IMR-90 (cell line): ENCODE data around the gene CYP3A4. TPM values are rescaled to one million over a fixed set of nuclear protein-coding genes. Genes with fewer than 3 reads are reported as not detected.

Experiments used
- ATAC-seq: fragments of 200-7000 bp; cut with Tn5 transposase; 2 replicates; pipeline ENCODE4 v1.9.1; 2020; ENCODE audit warnings: low read depth, mild to moderate bottlenecking, moderate library complexity
- BruUV-seq: library from RNA; stranded (reverse); fragments of 400-500 nt; replicated peaks from 2 replicates; lab custom pipeline; 2021; lab: Mats Ljungman, UMichigan
- CTCF ChIA-PET: fragments of 300-600 bp; formaldehyde crosslinking; extraction: SDS; loops from one replicate; lab custom pipeline; 2021; ENCODE audit warnings: antibody characterized with exemption; lab: Yijun Ruan, JAX
- POLR2A ChIA-PET: fragments of 300-600 bp; sonication (Branson Sonifier 250); formaldehyde crosslinking; loops from one replicate; lab custom pipeline; 2022; ENCODE audit warnings: antibody characterized with exemption; ENCODE audit not compliant: unreplicated experiment; lab: Charles Lee
- DNase-seq: peaks from one replicate; pipeline ENCODE4 v3.0.0; 2013
- H2AFZ ChIP-seq: replicated peaks from 2 replicates; pipeline ENCODE3; 2013; ENCODE audit warnings: low read length, mild to moderate bottlenecking; ENCODE audit not compliant: poor library complexity
- H2AK5ac ChIP-seq: 2 replicates; pipeline ENCODE4 v1.6.1; 2013; ENCODE audit warnings: low read depth, low read length, inconsistent platforms
- H2AK9ac ChIP-seq: replicated peaks from 2 replicates; pipeline ENCODE3; 2013; ENCODE audit warnings: mild to moderate bottlenecking, low read depth, low read length, moderate library complexity; ENCODE audit not compliant: poor library complexity
- H2BK120ac ChIP-seq: 2 replicates; pipeline ENCODE4 v1.6.1; 2013; ENCODE audit warnings: low read depth, low read length, inconsistent platforms
- H2BK15ac ChIP-seq: 3 replicates; pipeline ENCODE4 v1.6.1; 2013; ENCODE audit warnings: low read depth, low read length, inconsistent platforms
- H2BK20ac ChIP-seq: 2 replicates; pipeline ENCODE4 v1.6.1; 2013; ENCODE audit warnings: low read depth, mild to moderate bottlenecking, inconsistent platforms, low read length, moderate library complexity
- H2BK5ac ChIP-seq: 2 replicates; pipeline ENCODE4 v1.6.1; 2013; ENCODE audit warnings: mild to moderate bottlenecking, low read depth, low read length, inconsistent platforms; ENCODE audit not compliant: poor library complexity, severe bottlenecking
- H3K14ac ChIP-seq: replicated peaks from 2 replicates; pipeline ENCODE4 v1.6.1; 2013; ENCODE audit warnings: low read depth, low read length, inconsistent platforms
- H3K18ac ChIP-seq: 2 replicates; pipeline ENCODE4 v1.6.1; 2013; ENCODE audit warnings: low read depth, low read length, control low read depth
- H3K23ac ChIP-seq: 2 replicates; pipeline ENCODE4 v1.6.1; 2013; ENCODE audit warnings: low read depth, low read length, inconsistent platforms
- H3K27ac ChIP-seq: 2 replicates; pipeline ENCODE4 v1.5.1; 2013; ENCODE audit warnings: mild to moderate bottlenecking, control low read depth, low read length; ENCODE audit not compliant: insufficient read depth
- H3K27me3 ChIP-seq: 2 replicates; pipeline ENCODE4 v1.6.1; 2013; ENCODE audit warnings: low read length; ENCODE audit not compliant: control insufficient read depth, insufficient read depth
- H3K36me3 ChIP-seq: 2 replicates; pipeline ENCODE4 v1.6.1; 2013; ENCODE audit warnings: low read length, mixed read lengths; ENCODE audit not compliant: control insufficient read depth, insufficient read depth
- H3K4ac ChIP-seq: 2 replicates; pipeline ENCODE4 v1.6.1; 2013; ENCODE audit warnings: low read depth, low read length, inconsistent platforms
- H3K4me1 ChIP-seq: 2 replicates; pipeline ENCODE4 v1.6.1; 2013; ENCODE audit warnings: low read length, mixed read lengths; ENCODE audit not compliant: control insufficient read depth, insufficient read depth
- H3K4me2 ChIP-seq: 2 replicates; pipeline ENCODE4 v1.6.1; 2013; ENCODE audit warnings: low read depth, mild to moderate bottlenecking, control low read depth, low read length, moderate library complexity
- H3K4me3 ChIP-seq: 2 replicates; pipeline ENCODE4 v1.5.1; 2013; ENCODE audit warnings: low read depth, mild to moderate bottlenecking, control low read depth, low read length, moderate library complexity; ENCODE audit not compliant: insufficient read depth
- H3K56ac ChIP-seq: 2 replicates; pipeline ENCODE4 v1.6.1; 2013; ENCODE audit warnings: low read length, inconsistent platforms; ENCODE audit not compliant: insufficient read depth; ENCODE audit errors: extremely low read depth
- H3K79me1 ChIP-seq, 2 experiments: 2 replicates each; pipeline ENCODE4 v1.6.1; 2013; ENCODE audit warnings: low read length in 2 of 2, inconsistent platforms in 1 of 2, low read depth in 1 of 2
- H3K9ac ChIP-seq: 2 replicates; pipeline ENCODE4 v1.6.1; 2013; ENCODE audit warnings: low read depth, low read length, control low read depth
- H3K9me1 ChIP-seq: 2 replicates; pipeline ENCODE4 v1.6.1; 2013; ENCODE audit warnings: low read length, inconsistent platforms; ENCODE audit not compliant: insufficient read depth
- H3K9me3 ChIP-seq: 2 replicates; pipeline ENCODE4 v1.6.1; 2013; ENCODE audit warnings: low read length; ENCODE audit not compliant: control insufficient read depth, insufficient read depth
- H4K20me1 ChIP-seq: 2 replicates; pipeline ENCODE4 v1.6.1; 2013; ENCODE audit warnings: low read length, inconsistent platforms; ENCODE audit not compliant: insufficient read depth
- H4K5ac ChIP-seq: 2 replicates; pipeline ENCODE4 v1.6.1; 2013; ENCODE audit warnings: mild to moderate bottlenecking, low read depth, low read length, control low read depth
- H4K8ac ChIP-seq, 2 experiments: 2 replicates each; pipeline ENCODE4 v1.6.1; 2013; ENCODE audit warnings: low read depth in 2 of 2, low read length in 2 of 2, control low read depth in 1 of 2, inconsistent platforms in 1 of 2
- H4K91ac ChIP-seq: 2 replicates; pipeline ENCODE4 v1.6.1; 2013; ENCODE audit warnings: low read depth, low read length, inconsistent platforms; ENCODE audit not compliant: insufficient read depth
- CHD1 ChIP-seq: IDR thresholded peaks from 2 replicates; pipeline ENCODE4 v1.6.1; 2012; ENCODE audit warnings: low read depth, low read length, improper control_type of control experiment
- MAZ ChIP-seq: IDR thresholded peaks from 2 replicates; pipeline ENCODE4 v1.6.1; 2012; ENCODE audit warnings: low read depth, mild to moderate bottlenecking, low read length, improper control_type of control experiment, moderate library complexity, borderline replicate concordance
- MXI1 ChIP-seq: IDR thresholded peaks from 2 replicates; pipeline ENCODE4 v1.6.1; 2012; ENCODE audit warnings: low read depth, mild to moderate bottlenecking, low read length, moderate library complexity, borderline replicate concordance
- NFE2L2 ChIP-seq: fragments of 150-350 bp; IDR thresholded peaks from 2 replicates; pipeline ENCODE4 v1.6.1; 2016; ENCODE audit warnings: low read depth, mild to moderate bottlenecking, low read length
- RCOR1 ChIP-seq: IDR thresholded peaks from 2 replicates; pipeline ENCODE4 v1.6.1; 2012; ENCODE audit warnings: mild to moderate bottlenecking, low read length, improper control_type of control experiment; ENCODE audit not compliant: insufficient replicate concordance
- RFX5 ChIP-seq: IDR thresholded peaks from 2 replicates; pipeline ENCODE4 v1.8.0; 2012; ENCODE audit warnings: low read depth, mild to moderate bottlenecking, low read length, moderate library complexity
- WGBS, 2 experiments: methylation state at CpG; one replicate each; pipeline versions ENCODE4 v1.1.5 to v1.1.7; 2013; ENCODE audit warnings: missing lambda C conversion rate in 2 of 2; ENCODE audit not compliant: insufficient read length in 1 of 2; ENCODE audit errors: extremely low coverage in 2 of 2; 5-methylcytosine and 5-hydroxymethylcytosine counted together
- dilution Hi-C: fragments of 300-500 bp; cut with HindIII; formaldehyde crosslinking; loops from one replicate; pipeline ENCODE4 v1.14.3; 2018; ENCODE audit warnings: low sequenced_read_pairs; ENCODE audit not compliant: unreplicated experiment
- in situ Hi-C: fragments of 300-500 bp; cut with MboI; formaldehyde crosslinking; loops from 3 replicates; pipeline ENCODE4 v1.14.3; 2019; ENCODE audit warnings: low sequenced_read_pairs, inconsistent platforms, mixed read lengths
- intact Hi-C: fragments of 100-400 bp; cut with micrococcal nuclease; formaldehyde crosslinking; loops from 2 replicates; pipeline ENCODE4 v1.10.0; 2022
- polyA plus RNA-seq, 3 experiments: library from polyadenylated mRNA; depleted of rRNA; stranded (reverse); fragments of >200 nt; gene quantifications; 2 replicates each; pipeline ENCODE4 v1.2.3, GENCODE V29; 2012; ENCODE audit warnings: low replicate concordance in 1 of 3
- total RNA-seq: library from RNA; depleted of rRNA; stranded (reverse); fragments of >200 nt; gene quantifications from 2 replicates; pipeline ENCODE4 v1.2.3, GENCODE V29; 2012
- TF ChIP-seq, protein P1 (sequence below): conservative IDR thresholded peaks from 2 replicates; pipeline ENCODE4 v1.5.1; 2012; ENCODE audit warnings: mild to moderate bottlenecking, low read depth, low read length, improper control_type of control experiment
- TF ChIP-seq, protein P2 (sequence below): fragments of 150-350 bp; IDR thresholded peaks from 2 replicates; pipeline ENCODE4 v1.6.1; 2017; ENCODE audit warnings: mild to moderate bottlenecking, antibody characterized with exemption, low read length, low read depth

The CYP3A4 gene
- total and polyA plus RNA-seq, 2 of the 4 experiments (the other 2 are of a cell fraction), result not detected

- H3K56ac ChIP-seq, result no peak overlapping the region
- no peaks in the 10 kb centered on the region for H3K9me3 ChIP-seq
- intact Hi-C loops (no loop called here), dilution Hi-C loops (no loop called here), in situ Hi-C loops (no loop called here)
- no peaks in the 10 kb centered on the region for H3K9me1 ChIP-seq
- no peaks in the 10 kb centered on the region for H4K20me1 ChIP-seq
- no peak overlapping the region for H3K18ac ChIP-seq
- no TSS peak for BruUV-seq
- no peak overlapping the region for H3K27ac ChIP-seq
- no peak overlapping the region for H4K8ac ChIP-seq
- ChIA-PET CTCF (no interaction called here), POLR2A (no interaction called here)
- no peak overlapping the region for H2AFZ ChIP-seq
- TF ChIP-seq MXI1 (no peak), NFE2L2 (no peak), MAZ (no peak), CHD1 (no peak), RCOR1 (no peak), RFX5 (no peak)
- TF ChIP-seq, protein P1, sequence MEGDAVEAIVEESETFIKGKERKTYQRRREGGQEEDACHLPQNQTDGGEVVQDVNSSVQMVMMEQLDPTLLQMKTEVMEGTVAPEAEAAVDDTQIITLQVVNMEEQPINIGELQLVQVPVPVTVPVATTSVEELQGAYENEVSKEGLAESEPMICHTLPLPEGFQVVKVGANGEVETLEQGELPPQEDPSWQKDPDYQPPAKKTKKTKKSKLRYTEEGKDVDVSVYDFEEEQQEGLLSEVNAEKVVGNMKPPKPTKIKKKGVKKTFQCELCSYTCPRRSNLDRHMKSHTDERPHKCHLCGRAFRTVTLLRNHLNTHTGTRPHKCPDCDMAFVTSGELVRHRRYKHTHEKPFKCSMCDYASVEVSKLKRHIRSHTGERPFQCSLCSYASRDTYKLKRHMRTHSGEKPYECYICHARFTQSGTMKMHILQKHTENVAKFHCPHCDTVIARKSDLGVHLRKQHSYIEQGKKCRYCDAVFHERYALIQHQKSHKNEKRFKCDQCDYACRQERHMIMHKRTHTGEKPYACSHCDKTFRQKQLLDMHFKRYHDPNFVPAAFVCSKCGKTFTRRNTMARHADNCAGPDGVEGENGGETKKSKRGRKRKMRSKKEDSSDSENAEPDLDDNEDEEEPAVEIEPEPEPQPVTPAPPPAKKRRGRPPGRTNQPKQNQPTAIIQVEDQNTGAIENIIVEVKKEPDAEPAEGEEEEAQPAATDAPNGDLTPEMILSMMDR, result no peak
- TF ChIP-seq, protein P2, sequence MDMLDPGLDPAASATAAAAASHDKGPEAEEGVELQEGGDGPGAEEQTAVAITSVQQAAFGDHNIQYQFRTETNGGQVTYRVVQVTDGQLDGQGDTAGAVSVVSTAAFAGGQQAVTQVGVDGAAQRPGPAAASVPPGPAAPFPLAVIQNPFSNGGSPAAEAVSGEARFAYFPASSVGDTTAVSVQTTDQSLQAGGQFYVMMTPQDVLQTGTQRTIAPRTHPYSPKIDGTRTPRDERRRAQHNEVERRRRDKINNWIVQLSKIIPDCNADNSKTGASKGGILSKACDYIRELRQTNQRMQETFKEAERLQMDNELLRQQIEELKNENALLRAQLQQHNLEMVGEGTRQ, result no peak
- no peak overlapping the region for H2AK9ac ChIP-seq
- no peak overlapping the region for H3K4ac ChIP-seq
- WGBS, 2 experiments, result no CpG with 5 or more reads among the region's 4 CpGs
- no peak overlapping the region for H3K23ac ChIP-seq
- H2AK5ac ChIP-seq, result no peak overlapping the region
- no peak overlapping the region for H3K4me3 ChIP-seq
- no peak overlapping the region for H2BK120ac ChIP-seq
- no peaks in the 10 kb centered on the region for H3K36me3 ChIP-seq
- no peak overlapping the region for H2BK5ac ChIP-seq
- no peaks in the 10 kb centered on the region for H3K4me1 ChIP-seq
- no peak overlapping the region for H4K5ac ChIP-seq
- ATAC-seq (no peak), DNase-seq (no peak)
- H2BK15ac ChIP-seq, result no peak overlapping the region
- no peak overlapping the region for H4K91ac ChIP-seq
- H3K14ac ChIP-seq, result no peak overlapping the region
- H2BK20ac ChIP-seq, result no peak overlapping the region
- H3K27me3 ChIP-seq, result peaks cover 2% of the 10 kb centered on the region
- H3K4me2 ChIP-seq, result no peak overlapping the region
- no peaks in the 10 kb centered on the region for H3K79me1 ChIP-seq
- no peak overlapping the region for H3K9ac ChIP-seq
Observed at GRCh38 chr7:99719996-99720769, 63.8 kb downstream of the CYP3A4 start.
